ENCODE results near the gene REN. TPM values are rescaled to one million over a fixed set of nuclear protein-coding genes. Genes with fewer than 3 reads are reported as not detected.

The REN gene
- total and polyA plus RNA-seq, 12 donors: 0.24 to 3.6 (median 0.95) TPM; not detected in 3

GRCh38 chr1:204169858-204170257 is 3.7 kb upstream of the REN start:
- H3K36me3 ChIP-seq (replicated peaks in 1 of 2): no peaks in the 10 kb centered on the region
- intact Hi-C loops (cut with DNase I): no loop called here
- WGBS, 4 donors: 82 to 95% (median 87%) methylated on average over 4 of the region's 4 CpGs
- no peak overlapping the region for H3K4me3 ChIP-seq
- H3K27ac ChIP-seq: no peak overlapping the region
- no peaks in the 10 kb centered on the region for H3K4me1 ChIP-seq (replicated peaks in 1 of 2)
- H3K9me3 ChIP-seq (replicated peaks in 1 of 3): peaks cover 0 to 4% (median 0%) of the 10 kb centered on the region in 3 donors
- H3K27me3 ChIP-seq: no peaks in the 10 kb centered on the region
- DNase-seq: no peak
- TF ChIP-seq POLR2A (IDR thresholded peaks at IDR 0.05) (no peak), CTCF (IDR thresholded peaks at IDR 0.05) (no peak)

- Histone ChIP-seq H3K4me1 (replicated peaks in 1 of 2) (no peaks in the 10 kb centered on the region), H3K27ac (no peak overlapping the region), H3K9me3 (replicated peaks in 1 of 3) (peaks cover 0 to 4% (median 0%) of the 10 kb centered on the region in 3 donors), H3K36me3 (replicated peaks in 1 of 2) (no peaks in the 10 kb centered on the region), H3K4me3 (no peak overlapping the region), H3K27me3 (no peaks in the 10 kb centered on the region)
- WGBS, 4 donors: 69 to 93% (median 85%) methylated on average over 5 of the region's 5 CpGs
- TF ChIP-seq CTCF (IDR thresholded peaks at IDR 0.05): no peak
- TF ChIP-seq POLR2A (IDR thresholded peaks at IDR 0.05): no peak
- intact Hi-C loops (cut with DNase I): no loop called here
- no peak for DNase-seq
These were observed 1.6 kb upstream of the REN start for GRCh38 chr1:204167730-204168129.

- DNase-seq: peak; percentile 71 to 91 (median 80)
- 10 to 27% (median 14%) methylated on average over 3 to 7 of the region's 7 CpGs for WGBS, 4 donors
- no peak overlapping the region for H3K4me3 ChIP-seq
- intact Hi-C loops (cut with DNase I): loop anchor here (5.0 kb wide), 2 partner anchors 40 to 200 kb away; no protein-coding TSS in a partner anchor
- H3K36me3 ChIP-seq (replicated peaks in 1 of 2): no peaks in the 10 kb centered on the region
- H3K4me1 ChIP-seq (replicated peaks in 1 of 2): no peaks in the 10 kb centered on the region
- H3K9me3 ChIP-seq (replicated peaks in 1 of 3): no peaks in the 10 kb centered on the region
- TF ChIP-seq CTCF (IDR thresholded peaks at IDR 0.05) (peak; percentile 96 to 100 (median 97)), POLR2A (IDR thresholded peaks at IDR 0.05) (no peak)
- H3K27ac ChIP-seq: no peak overlapping the region
- H3K27me3 ChIP-seq: no peaks in the 10 kb centered on the region
These were observed 3.6 kb downstream of the REN start for GRCh38 chr1:204162494-204163074.

- H3K4me3 ChIP-seq: no peak overlapping the region
- no peak overlapping the region for H3K27ac ChIP-seq
- WGBS, 4 donors: 50 to 63% (median 60%) methylated on average over 14 of the region's 14 CpGs
- H3K4me1 ChIP-seq (replicated peaks in 1 of 2): no peaks in the 10 kb centered on the region
- H3K9me3 ChIP-seq (replicated peaks in 1 of 3): no peaks in the 10 kb centered on the region
- no peaks in the 10 kb centered on the region for H3K27me3 ChIP-seq
- no peaks in the 10 kb centered on the region for H3K36me3 ChIP-seq (replicated peaks in 1 of 2)
- TF ChIP-seq CTCF (IDR thresholded peaks at IDR 0.05) (no peak), POLR2A (IDR thresholded peaks at IDR 0.05) (no peak)
- DNase-seq: no peak
- intact Hi-C loops (cut with DNase I): loop anchor here (5.0 kb wide), 2 partner anchors 40 to 200 kb away; no protein-coding TSS in a partner anchor
These were observed 4.3 kb downstream of the REN start for GRCh38 chr1:204161609-204162493.
